ENCODE data around the gene SGCE. TPM values are rescaled to one million over a fixed set of nuclear protein-coding genes. Genes with fewer than 3 reads are reported as not detected.
"Not testable (repeated sequence)": the region's sequence is repeated elsewhere in the genome, so short reads cannot be mapped to it uniquely, and the experiment has no call there.

SGCE gene
- polyA plus RNA-seq (2013, experiment 1 of 2), result 111 TPM
- 130 TPM for polyA plus RNA-seq (2013, experiment 2 of 2)

GRCh38 chr7:94655848-94656657 is at the start of gene SGCE:
SGCE (minus strand) TSS chr7:94656133; CDS start chr7:94656098, 35 bp downstream.
- Histone ChIP-seq H2AK5ac (ENCODE audit: low read length, severe bottlenecking) (no peak within 1 kb of the TSS), H3K9ac (ENCODE audit: low read length) (peak within 1 kb of the TSS; percentile 94)
- 34% methylated on average over 56 of the region's 63 CpGs for whole genome bisulfite sequencing

GRCh38 chr7:94705155-94706021 is 49.5 kb upstream of the SGCE start:
- not testable (repeated sequence) for H2BK15ac ChIP-seq (ENCODE audit: low read depth, poor library complexity, severe bottlenecking); H3K4me2 ChIP-seq (ENCODE audit: low read length, poor library complexity, severe bottlenecking); H3K23ac ChIP-seq (ENCODE audit: low read length in 2 of 2); H3K4ac ChIP-seq (ENCODE audit: low read depth in 1 of 2, low read length in 2 of 2); H2BK12ac ChIP-seq (ENCODE audit: low read length in 2 of 2); H2BK5ac ChIP-seq (ENCODE audit: low read depth, low read length, poor library complexity, severe bottlenecking); H3K27ac ChIP-seq (ENCODE audit: low read length, poor library complexity, severe bottlenecking); H3K79me1 ChIP-seq (replicated peaks; ENCODE audit: low read length, poor library complexity, severe bottlenecking); H3K9me3 ChIP-seq (ENCODE audit: control insufficient read depth, low read length); DNase-seq; H2BK120ac ChIP-seq (ENCODE audit: low read depth, low read length); H3K27me3 ChIP-seq (ENCODE audit: control insufficient read depth in 1 of 2, insufficient read depth in 1 of 2, low read length in 2 of 2); H3K9ac ChIP-seq (ENCODE audit: low read length); H3K14ac ChIP-seq (ENCODE audit: low read length in 2 of 2); H3K36me3 ChIP-seq (ENCODE audit: control insufficient read depth in 1 of 2, insufficient read depth in 2 of 2, low read depth in 1 of 2, low read length in 2 of 2); H4K8ac ChIP-seq (ENCODE audit: low read length); H3K18ac ChIP-seq (ENCODE audit: low read depth in 1 of 2, low read length in 2 of 2); H3K4me3 ChIP-seq (ENCODE audit: insufficient read depth in 1 of 2, low read depth in 1 of 2, low read length in 2 of 2); H2AFZ ChIP-seq (ENCODE audit: low read depth, low read length); H4K91ac ChIP-seq (ENCODE audit: low read length); H2AK5ac ChIP-seq (ENCODE audit: low read length, severe bottlenecking)
- peaks cover 10% of the 10 kb centered on the region for H3K4me1 ChIP-seq (ENCODE audit: control insufficient read depth, insufficient read depth, low read depth, low read length)
- 98% methylated on average over 37 of the region's 39 CpGs for WGBS

More at GRCh38 chr7:94655848-94656657, at the start of gene SGCE:
- H2BK120ac ChIP-seq (ENCODE audit: low read depth, low read length), result peak within 1 kb of the TSS; percentile 86
- peak within 1 kb of the TSS; percentile 79 for H2AFZ ChIP-seq (ENCODE audit: low read depth, low read length)
- peak within 1 kb of the TSS in 1 of 2 experiments; percentile 97 for H2BK12ac ChIP-seq (ENCODE audit: low read length in 2 of 2)
- peak within 1 kb of the TSS; percentile 90 to 99 for H3K18ac ChIP-seq (ENCODE audit: low read depth in 1 of 2, low read length in 2 of 2)
- no peaks in the 10 kb centered on the region for H3K27me3 ChIP-seq (ENCODE audit: control insufficient read depth in 1 of 2, insufficient read depth in 1 of 2, low read length in 2 of 2)
- H3K27ac ChIP-seq (ENCODE audit: low read length, poor library complexity, severe bottlenecking), result peak within 1 kb of the TSS; percentile 74
- peak within 1 kb of the TSS; percentile 60 for H2BK15ac ChIP-seq (ENCODE audit: low read depth, poor library complexity, severe bottlenecking)
- no peaks in the 10 kb centered on the region for H3K9me3 ChIP-seq (ENCODE audit: control insufficient read depth, low read length)
- peak within 1 kb of the TSS in 1 of 2 experiments; percentile 89 for H3K14ac ChIP-seq (ENCODE audit: low read length in 2 of 2)
- H2BK5ac ChIP-seq (ENCODE audit: low read depth, low read length, poor library complexity, severe bottlenecking), result peak within 1 kb of the TSS; percentile 74
- peak within 1 kb of the TSS; percentile 96 for H4K8ac ChIP-seq (ENCODE audit: low read length)
- no peaks in the 10 kb centered on the region for H3K36me3 ChIP-seq (ENCODE audit: control insufficient read depth in 1 of 2, insufficient read depth in 2 of 2, low read depth in 1 of 2, low read length in 2 of 2)
- H3K4me2 ChIP-seq (ENCODE audit: low read length, poor library complexity, severe bottlenecking), result peak within 1 kb of the TSS; percentile 96
- H4K91ac ChIP-seq (ENCODE audit: low read length), result peak within 1 kb of the TSS; percentile 90
- peak within 1 kb of the TSS; percentile 72 to 94 for H3K4me3 ChIP-seq (ENCODE audit: insufficient read depth in 1 of 2, low read depth in 1 of 2, low read length in 2 of 2)
- no peaks in the 10 kb centered on the region for H3K4me1 ChIP-seq (ENCODE audit: control insufficient read depth, insufficient read depth, low read depth, low read length)
- H3K23ac ChIP-seq (ENCODE audit: low read length in 2 of 2), result peak within 1 kb of the TSS in 1 of 2 experiments; percentile 14
- DNase-seq, result peak; percentile 83
- H3K4ac ChIP-seq (ENCODE audit: low read depth in 1 of 2, low read length in 2 of 2), result peak within 1 kb of the TSS; percentile 94 to 95
- H3K79me1 ChIP-seq (replicated peaks; ENCODE audit: low read length, poor library complexity, severe bottlenecking), result no peaks in the 10 kb centered on the region

- H3K4ac ChIP-seq (ENCODE audit: low read depth in 1 of 2, low read length in 2 of 2), result no peak overlapping the region
- no peak overlapping the region for H2AFZ ChIP-seq (ENCODE audit: low read depth, low read length)
- no peaks in the 10 kb centered on the region for H3K9me3 ChIP-seq (ENCODE audit: control insufficient read depth, low read length)
- peak overlapping the region; percentile 69 for H3K27ac ChIP-seq (ENCODE audit: low read length, poor library complexity, severe bottlenecking)
- H2BK120ac ChIP-seq (ENCODE audit: low read depth, low read length), result no peak overlapping the region
- H3K79me1 ChIP-seq (replicated peaks; ENCODE audit: low read length, poor library complexity, severe bottlenecking), result peaks cover 4% of the 10 kb centered on the region
- H3K4me1 ChIP-seq (ENCODE audit: control insufficient read depth, insufficient read depth, low read depth, low read length), result peaks cover 10% of the 10 kb centered on the region
- no peak overlapping the region for H4K91ac ChIP-seq (ENCODE audit: low read length)
- WGBS, result 75% methylated on average over 1 of the region's 1 CpG
- H3K4me2 ChIP-seq (ENCODE audit: low read length, poor library complexity, severe bottlenecking), result no peak overlapping the region
- H3K9ac ChIP-seq (ENCODE audit: low read length), result no peak overlapping the region
- no peak overlapping the region for H2BK5ac ChIP-seq (ENCODE audit: low read depth, low read length, poor library complexity, severe bottlenecking)
- H2BK12ac ChIP-seq (ENCODE audit: low read length in 2 of 2), result no peak overlapping the region
- H3K18ac ChIP-seq (ENCODE audit: low read depth in 1 of 2, low read length in 2 of 2), result no peak overlapping the region
- no peaks in the 10 kb centered on the region for H3K36me3 ChIP-seq (ENCODE audit: control insufficient read depth in 1 of 2, insufficient read depth in 2 of 2, low read depth in 1 of 2, low read length in 2 of 2)
- no peak overlapping the region for H3K23ac ChIP-seq (ENCODE audit: low read length in 2 of 2)
- H3K14ac ChIP-seq (ENCODE audit: low read length in 2 of 2), result no peak overlapping the region
- no peaks in the 10 kb centered on the region for H3K27me3 ChIP-seq (ENCODE audit: control insufficient read depth in 1 of 2, insufficient read depth in 1 of 2, low read length in 2 of 2)
- H4K8ac ChIP-seq (ENCODE audit: low read length), result no peak overlapping the region
- no peak overlapping the region for H2AK5ac ChIP-seq (ENCODE audit: low read length, severe bottlenecking)
- no peak overlapping the region for H2BK15ac ChIP-seq (ENCODE audit: low read depth, poor library complexity, severe bottlenecking)
- DNase-seq, result peak; percentile 60
- no peak overlapping the region for H3K4me3 ChIP-seq (ENCODE audit: insufficient read depth in 1 of 2, low read depth in 1 of 2, low read length in 2 of 2)
Measured at GRCh38 chr7:94701555-94701973, 45.6 kb upstream of the SGCE start.

All from mesenchymal stem cell (in vitro differentiated cells and primary cell).